Left colon (tissue), 2 donors: ENCODE data around the gene NEK11. TPM values are rescaled to one million over a fixed set of nuclear protein-coding genes. Genes with fewer than 3 reads are reported as not detected.

Experiments
- ATAC-seq: fragments of 200-7000 bp; cut with Tn5 transposase; one replicate; pipeline ENCODE4 v1.9.1; 2020; ENCODE audit warnings: mild to moderate bottlenecking, moderate library complexity
- DNase-seq, 2 donors: peaks; one replicate each; pipeline ENCODE4 v3.0.0-alpha.2; 2020
- intact Hi-C, 2 donors: fragments of 100-400 bp; cut with DNase I in 1 of 2; cut with micrococcal nuclease in 1 of 2; formaldehyde crosslinking; loops; one replicate each; pipeline versions ENCODE4 v1.11.2 to v1.14.0; 2022; cut with DNase I, micrococcal nuclease
- total RNA-seq, 2 donors: library from RNA; stranded (reverse); fragmentation: NEBNext Ultra II Directional; extraction: Animal tissue kit (Norgen Biotek cat#: 25700); gene quantifications; one replicate each; pipeline ENCODE4 v1.2.1, GENCODE V29; 2021
- donor health status: DM: no; HTN: no; CAD: no.
- donor health status: DM: yes; HTN: yes; CAD: no.

Gene NEK11
- total RNA-seq, 2 donors from 2014 or later: 3.6 to 5.3 TPM

- no peak for DNase-seq
- intact Hi-C loops: no loop called here
- no peak for ATAC-seq
These were observed 345.0 kb downstream of the NEK11 start for GRCh38 chr3:131371688-131372066.

GRCh38 chr3:131374741-131375140 lies 348.1 kb downstream of the NEK11 start:
- intact Hi-C loops: no loop called here
- no peak for ATAC-seq

GRCh38 chr3:131380821-131381444 lies 354.3 kb downstream of the NEK11 start:
- intact Hi-C loops: loop anchor here in 1 of 2 donors (10.0 kb wide), 2 partner anchors 124 to 346 kb away; partner anchors contain the start of gene MRPL3
- peak in 1 of 2 donors; percentile 44 for DNase-seq
- peak; percentile 66 for ATAC-seq

More at GRCh38 chr3:131374741-131375140, 348.1 kb downstream of the NEK11 start:
- no peak for DNase-seq

GRCh38 chr3:131381445-131382291 lies 355.0 kb downstream of the NEK11 start, which contains the start of gene NUDT16:
NUDT16 (plus strand) TSS chr3:131381774; CDS start chr3:131381805, 31 bp downstream.
- DNase-seq: peak; percentile 99 to 100
- ATAC-seq: peak; percentile 88
- intact Hi-C loops: loop anchor here in 1 of 2 donors (10.0 kb wide), 2 partner anchors 123 to 347 kb away; partner anchors contain the start of gene MRPL3

GRCh38 chr3:131386429-131387165 lies 359.9 kb downstream of the NEK11 start:
- peak; percentile 83 for ATAC-seq
- intact Hi-C loops: loop anchor here in 1 of 2 donors (10.0 kb wide), 2 partner anchors 118 to 352 kb away; partner anchors contain the start of gene MRPL3
- peak; percentile 75 to 89 for DNase-seq

- intact Hi-C loops: loop anchor here in 1 of 2 donors (10.0 kb wide), 2 partner anchors 117 to 353 kb away; partner anchors contain the start of gene MRPL3
- DNase-seq (no peak), ATAC-seq (peak; percentile 28)
These were observed 361.3 kb downstream of the NEK11 start for GRCh38 chr3:131387796-131388489.

- intact Hi-C loops: loop anchor here in 1 of 2 donors (10.0 kb wide), 2 partner anchors 116 to 354 kb away; partner anchors contain the start of gene MRPL3
- ATAC-seq: no peak
- DNase-seq: no peak
These were observed 361.8 kb downstream of the NEK11 start for GRCh38 chr3:131388490-131388799.

GRCh38 chr3:131390331-131390730 lies 363.7 kb downstream of the NEK11 start:
- no peak for ATAC-seq
- intact Hi-C loops: no loop called here

GRCh38 chr3:131393051-131393450 lies 366.4 kb downstream of the NEK11 start:
- ATAC-seq (no peak), DNase-seq (no peak)
- intact Hi-C loops: no loop called here

More at GRCh38 chr3:131390331-131390730, 363.7 kb downstream of the NEK11 start:
- no peak for DNase-seq

- intact Hi-C loops: no loop called here
- DNase-seq (no peak), ATAC-seq (no peak)
These were observed 367.2 kb downstream of the NEK11 start for GRCh38 chr3:131393868-131394267.

- DNase-seq (no peak), ATAC-seq (no peak)
- intact Hi-C loops: no loop called here
These were observed 367.7 kb downstream of the NEK11 start for GRCh38 chr3:131394400-131394799.

GRCh38 chr3:131396170-131396569 lies 369.5 kb downstream of the NEK11 start:
- ATAC-seq: no peak
- no peak for DNase-seq
- intact Hi-C loops: no loop called here

GRCh38 chr3:131397889-131398288 lies 371.2 kb downstream of the NEK11 start:
- intact Hi-C loops: no loop called here
- DNase-seq (no peak), ATAC-seq (no peak)

Other genes with a start within 250 kb of the NEK11 start
- gene ATP2C1, start 132.8 kb upstream of the NEK11 start, total RNA-seq: 10 to 100 TPM; 62.8 to 65.7 TPM
- 10 to 100 TPM in 1 of 2 donors, 1 to 10 TPM in 1; 9.9 to 15.4 TPM for gene ASTE1, start 52 bp upstream of the NEK11 start, total RNA-seq